T-helper 2 cell treated with Interferon-gamma antibody and Interleukin-4, amounts not matched to agents 100 ng/mL and 5 ng/mL, for 36 hours (primary cell): ENCODE data around the gene PKIG. TPM values are rescaled to one million over a fixed set of nuclear protein-coding genes. Genes with fewer than 3 reads are reported as not detected.

Experiments
- intact Hi-C: fragments of 100-400 bp; cut with micrococcal nuclease; formaldehyde crosslinking; loops from one replicate; pipeline ENCODE4 v1.15.1; 2023
- total RNA-seq: library from RNA; stranded (reverse); gene quantifications from 2 replicates; pipeline ENCODE4 v1.2.3, GENCODE V29; 2022

Gene PKIG
- total RNA-seq, 1 donor from 2014 or later, result 2.5 TPM

DNA sequence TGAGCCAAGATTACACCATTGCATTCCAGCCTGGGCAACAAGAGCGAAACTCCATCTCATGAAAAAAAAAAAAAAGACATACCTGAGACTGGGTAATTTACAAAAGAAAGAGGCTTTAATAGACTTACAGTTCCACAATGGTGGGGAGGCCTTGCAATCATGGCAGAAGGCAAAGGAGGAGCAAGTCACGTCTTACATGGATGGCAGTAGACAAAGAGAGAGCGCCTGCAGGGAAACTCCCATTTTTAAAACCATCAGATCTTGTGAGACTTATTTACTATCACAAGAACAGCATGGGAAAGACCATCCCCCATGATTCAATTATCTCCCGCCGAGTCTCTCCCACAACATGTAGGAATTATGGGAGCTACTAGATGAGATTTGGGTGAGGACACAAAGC is 71.8 kb downstream of the PKIG start:
- intact Hi-C loops, result loop anchor here (5.0 kb wide), 1 partner anchor 308 kb away; the partner anchor contains the start of gene TOMM34

DNA sequence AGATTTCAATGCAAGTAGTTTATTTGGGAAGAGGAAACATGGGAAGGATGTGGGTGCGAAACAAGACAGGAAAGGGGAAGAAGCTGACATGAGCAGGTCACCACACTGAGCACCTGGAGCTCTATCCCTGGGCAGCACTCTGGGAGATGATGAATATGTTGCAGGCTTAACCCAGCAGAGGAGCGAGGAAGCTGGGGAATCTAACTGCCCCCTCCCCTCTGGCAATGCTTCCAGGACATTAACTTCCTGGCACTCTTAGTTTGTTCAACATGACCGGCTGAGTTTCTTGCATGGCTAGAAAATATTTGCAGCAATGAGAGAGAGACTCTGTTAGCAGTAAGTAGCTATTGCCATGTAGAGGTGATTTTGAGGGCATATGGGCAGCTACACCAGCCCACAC is 74.1 kb downstream of the PKIG start:
- intact Hi-C loops, result no loop called here

DNA sequence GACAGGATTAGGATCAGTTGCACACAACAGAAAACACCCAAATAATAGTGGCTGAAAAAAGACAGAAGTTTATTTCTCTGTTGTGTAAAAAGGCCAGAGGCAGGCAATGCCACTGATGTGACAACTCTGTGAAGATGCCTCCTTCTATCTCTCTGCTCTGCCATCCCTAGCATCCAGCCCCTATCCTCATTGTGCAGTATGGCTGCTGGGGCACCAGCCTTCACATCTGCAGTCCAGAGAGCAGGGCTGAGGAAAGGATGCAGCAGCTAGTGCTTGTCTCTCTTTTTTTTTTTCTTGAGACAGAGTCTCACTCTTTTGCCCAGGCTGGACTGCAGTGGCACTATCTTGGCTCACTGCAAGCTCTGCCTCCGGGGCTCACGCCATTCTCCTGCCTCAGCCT is 75.5 kb downstream of the PKIG start:
- intact Hi-C loops, result no loop called here

DNA sequence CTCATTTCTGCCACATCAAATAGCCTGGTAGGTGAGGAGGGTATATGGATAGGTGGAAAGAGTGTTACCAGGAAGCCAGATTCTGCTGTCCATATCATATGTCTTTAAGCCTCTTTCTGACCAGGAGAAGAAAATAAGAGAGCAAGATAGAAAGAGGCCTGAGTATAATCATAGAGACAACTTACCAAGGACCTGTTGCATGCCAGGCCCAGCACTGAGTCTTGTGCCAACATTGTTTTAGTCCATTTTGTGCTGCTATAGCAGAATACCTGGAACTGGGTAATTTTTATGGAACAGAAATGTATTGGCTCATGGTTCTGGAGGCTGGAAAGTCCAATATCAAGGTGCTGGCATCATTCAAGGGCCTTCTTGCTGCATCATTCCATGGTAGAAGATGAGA is 76.4 kb downstream of the PKIG start:
- intact Hi-C loops, result no loop called here

DNA sequence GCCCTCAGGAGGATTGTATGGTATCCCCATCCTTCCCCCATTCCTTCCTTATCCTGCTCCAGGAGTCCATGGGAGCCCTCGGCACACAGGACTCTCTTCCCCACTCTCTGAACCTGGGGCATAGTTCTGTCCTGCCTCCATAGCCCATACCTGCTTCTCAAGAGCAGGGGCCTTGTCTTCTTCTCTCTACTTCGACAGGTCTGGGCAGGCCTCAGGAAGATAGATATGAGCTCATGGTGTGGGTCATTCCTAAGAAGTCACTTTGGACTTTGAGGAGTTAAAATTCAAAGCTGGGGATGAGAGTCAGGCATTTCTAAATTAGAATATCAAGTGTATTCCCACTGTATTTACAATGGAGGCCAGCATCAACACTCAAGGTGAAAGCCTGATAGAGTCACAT is 77.6 kb downstream of the PKIG start:
- intact Hi-C loops, result no loop called here

DNA sequence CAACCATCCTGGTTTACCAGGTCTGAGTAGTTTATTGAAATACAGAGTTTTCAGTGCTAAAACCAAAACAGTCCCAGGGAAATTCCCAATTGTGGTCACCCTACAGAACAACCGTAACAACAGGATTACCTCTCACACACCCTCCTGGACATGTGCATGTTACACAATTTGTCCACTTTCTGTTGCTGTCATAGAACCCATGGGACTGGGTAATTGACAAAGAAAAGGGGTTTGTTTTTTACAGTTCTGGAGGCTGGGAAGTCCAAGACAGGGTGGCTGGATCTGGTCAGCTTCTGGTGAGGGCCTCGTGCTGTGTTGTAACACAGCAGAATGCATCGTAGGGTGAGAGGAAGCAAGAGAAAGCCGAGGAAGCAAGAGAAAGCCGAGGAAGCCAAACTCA is 78.2 kb downstream of the PKIG start:
- intact Hi-C loops, result no loop called here

DNA sequence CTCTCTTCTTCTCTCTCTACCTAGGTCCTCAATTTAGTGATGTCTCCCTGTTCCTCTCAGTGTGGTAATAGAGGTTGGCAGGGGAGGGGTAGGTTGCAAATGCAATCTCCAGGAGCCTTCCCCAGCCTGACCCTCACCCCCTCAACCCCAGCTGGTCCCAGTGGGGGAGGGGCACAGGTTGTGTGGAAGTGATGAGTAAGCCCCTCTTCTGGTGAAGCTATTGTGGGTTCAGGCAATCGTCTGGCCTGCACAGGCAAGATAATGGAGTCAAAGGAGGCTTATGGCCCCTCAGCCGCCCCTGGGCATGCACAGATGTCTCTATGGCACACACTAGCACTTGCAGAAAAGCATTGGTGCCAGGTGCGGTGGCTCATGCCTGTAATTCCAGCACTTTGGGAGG is 79.9 kb downstream of the PKIG start:
- intact Hi-C loops, result no loop called here

DNA sequence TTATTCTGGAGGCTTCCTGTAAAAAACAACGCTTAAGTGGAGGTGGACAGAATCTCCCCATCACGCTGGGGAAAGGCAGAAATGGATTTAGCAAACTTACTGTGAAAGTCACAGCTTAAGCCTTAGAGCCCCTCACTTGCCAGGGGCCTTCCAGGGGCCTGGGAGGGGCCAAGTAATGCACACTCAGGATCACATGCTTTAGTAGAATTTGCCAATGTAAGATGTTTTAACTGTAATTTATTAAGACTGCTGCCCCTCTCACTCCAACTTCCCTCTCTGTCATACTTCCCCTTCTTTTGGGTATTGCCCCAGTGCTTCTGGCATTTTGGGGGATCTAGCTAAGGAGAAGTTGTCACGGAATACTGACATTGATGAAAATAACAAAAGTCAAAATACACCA is 81.8 kb downstream of the PKIG start:
- intact Hi-C loops, result no loop called here

DNA sequence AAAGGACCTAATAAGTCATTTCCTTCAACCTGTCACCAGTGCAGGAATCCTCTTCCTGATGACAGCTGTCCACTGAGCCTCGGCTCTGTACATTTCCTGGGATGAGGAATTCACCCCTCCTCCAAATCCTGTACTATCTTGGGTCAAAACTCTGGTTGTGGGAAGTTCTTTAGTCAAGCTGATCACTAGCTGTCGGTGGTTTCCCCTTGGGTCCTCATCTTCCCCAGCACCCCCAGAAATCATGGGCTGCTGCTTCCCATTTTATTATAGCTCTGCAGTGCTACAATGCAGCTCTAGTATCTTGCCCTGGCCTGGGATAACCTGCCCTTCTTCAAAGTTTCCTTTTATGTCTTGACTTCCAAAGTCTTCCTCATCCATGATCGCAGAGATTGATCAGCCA is 83.7 kb downstream of the PKIG start:
- intact Hi-C loops, result no loop called here

Other genes with a start within 250 kb of the PKIG start
- not detected in 2 replicates for gene R3HDML, start 245.5 kb upstream of the PKIG start, total RNA-seq
- gene HNF4A, start 226.9 kb upstream of the PKIG start, total RNA-seq, result not detected in 2 replicates
- gene TTPAL, start 106.7 kb upstream of the PKIG start, total RNA-seq, result 20.7 and 22.6 TPM in 2 replicates
- 64.0 and 65.4 TPM in 2 replicates for gene SERINC3, start 60.5 kb upstream of the PKIG start, total RNA-seq
- gene ADA, start 69.1 kb downstream of the PKIG start, total RNA-seq, result 83.2 and 85.7 TPM in 2 replicates
- not detected in 2 replicates for gene CCN5, start 132.8 kb downstream of the PKIG start, total RNA-seq
- not detected in 2 replicates for gene KCNK15, start 163.3 kb downstream of the PKIG start, total RNA-seq
- not detected in 2 replicates for gene RIMS4, start 228.0 kb downstream of the PKIG start, total RNA-seq